Stimulated activated CD8-positive, alpha-beta memory T cell treated with anti-CD3 and anti-CD28 coated beads, Interleukin-2, amount 100 ng/mL, for 1 hour (primary cell): Measurements from ENCODE around the gene DFFB.

ENCODE experiments used
- DNase-seq, 2 donors: peaks; one replicate each; pipeline ENCODE4 v3.0.0-alpha.2; 2020; ENCODE audit warnings: low read depth in 2 of 2

DFFB gene

GRCh38 chr1:3831689-3832088 is 25.6 kb upstream of the DFFB start:
- no peak for DNase-seq

GRCh38 chr1:3834701-3835100 is 22.6 kb upstream of the DFFB start:
- no peak for DNase-seq

- no peak for DNase-seq
Observed at GRCh38 chr1:3836421-3836820, 20.9 kb upstream of the DFFB start.

- no peak for DNase-seq
Observed at GRCh38 chr1:3837200-3837599, 20.1 kb upstream of the DFFB start.

- no peak for DNase-seq
Observed at GRCh38 chr1:3837685-3838084, 19.6 kb upstream of the DFFB start.

- no peak for DNase-seq
Observed at GRCh38 chr1:3838788-3839187, 18.5 kb upstream of the DFFB start.

- no peak for DNase-seq
Observed at GRCh38 chr1:3841491-3841890, 15.8 kb upstream of the DFFB start.

- DNase-seq, result no peak
Observed at GRCh38 chr1:3842912-3843311, 14.4 kb upstream of the DFFB start.

- DNase-seq, result no peak
Observed at GRCh38 chr1:3846541-3846940, 10.7 kb upstream of the DFFB start.

GRCh38 chr1:3847081-3847480 is 10.2 kb upstream of the DFFB start:
- DNase-seq, result no peak

GRCh38 chr1:3850857-3851256 is 6.4 kb upstream of the DFFB start:
- DNase-seq, result no peak

- DNase-seq, result no peak
Observed at GRCh38 chr1:3851292-3851691, 6.0 kb upstream of the DFFB start.

GRCh38 chr1:3852091-3852490 is 5.2 kb upstream of the DFFB start:
- DNase-seq, result no peak

GRCh38 chr1:3852711-3853485 is 4.4 kb upstream of the DFFB start:
- no peak for DNase-seq

- no peak for DNase-seq
Observed at GRCh38 chr1:3857791-3858129, 484 bp downstream of the DFFB start.

GRCh38 chr1:3858231-3858981 is 1.1 kb downstream of the DFFB start:
- DNase-seq, result no peak

- no peak for DNase-seq
Observed at GRCh38 chr1:3863231-3863935, 6.1 kb downstream of the DFFB start.

GRCh38 chr1:3864884-3865283 is 7.6 kb downstream of the DFFB start:
- DNase-seq, result no peak

- DNase-seq, result no peak
Observed at GRCh38 chr1:3865606-3866160, 8.4 kb downstream of the DFFB start.

GRCh38 chr1:3868464-3869006 is 11.3 kb downstream of the DFFB start:
- DNase-seq, result no peak

- no peak for DNase-seq
Observed at GRCh38 chr1:3869751-3870301, 12.6 kb downstream of the DFFB start.

- no peak for DNase-seq
Observed at GRCh38 chr1:3871451-3871805, 14.2 kb downstream of the DFFB start.
